DND-41 (cell line): ENCODE results near the gene BAHCC1.
A peak's percentile ranks its signal among the peaks of the same experiment; 100 is the strongest.

Experiments used
- ATAC-seq: fragments of 200-7000 bp; cut with Tn5 transposase; 3 replicates; pipeline ENCODE4 v1.9.1; 2021; ENCODE audit warnings: low read depth; ENCODE audit not compliant: insufficient read depth
- DNase-seq: peaks from one replicate; pipeline ENCODE4 v3.0.0-alpha.2; 2020
- H2AFZ ChIP-seq: 2 replicates; pipeline ENCODE4 v1.6.0; 2012; ENCODE audit warnings: low read depth, low read length
- H3K27ac ChIP-seq: 2 replicates; pipeline ENCODE4 v1.5.1; 2012; ENCODE audit warnings: low read length, inconsistent platforms
- H3K27me3 ChIP-seq: fragments of 200-600 bp; sonication (generic); 2 replicates; pipeline ENCODE4 v1.6.0; 2012; ENCODE audit warnings: low read length, mild to moderate bottlenecking, inconsistent platforms; ENCODE audit not compliant: insufficient read depth, poor library complexity
- H3K36me3 ChIP-seq: 2 replicates; pipeline ENCODE4 v1.5.1; 2012; ENCODE audit warnings: low read length, inconsistent platforms; ENCODE audit not compliant: insufficient read depth
- H3K4me1 ChIP-seq: 2 replicates; pipeline ENCODE4 v1.5.1; 2012; ENCODE audit warnings: mild to moderate bottlenecking, low read length; ENCODE audit not compliant: insufficient read depth
- H3K4me2 ChIP-seq: 2 replicates; pipeline ENCODE4 v1.6.0; 2012; ENCODE audit warnings: mild to moderate bottlenecking, moderate library complexity, low read length, inconsistent platforms; ENCODE audit not compliant: insufficient read depth
- H3K4me3 ChIP-seq, 2 experiments: fragments of 200-600 bp in 1 of 2; shearing (Covaris generic) in 1 of 2; 2 replicates each; pipeline ENCODE4 v1.5.1; 2012 to 2016; ENCODE audit warnings: inconsistent platforms in 2 of 2, low read length in 2 of 2, mild to moderate bottlenecking in 2 of 2, low read depth in 1 of 2, moderate library complexity in 1 of 2
- H3K79me2 ChIP-seq: 2 replicates; pipeline ENCODE4 v1.6.0; 2012; ENCODE audit warnings: low read length, inconsistent platforms; ENCODE audit not compliant: insufficient read depth
- H3K9ac ChIP-seq: 2 replicates; pipeline ENCODE4 v1.6.0; 2012; ENCODE audit warnings: low read depth, mild to moderate bottlenecking, inconsistent platforms, low read length, moderate library complexity
- H3K9me3 ChIP-seq: 2 replicates; pipeline ENCODE4 v1.5.1; 2012; ENCODE audit warnings: low read length, moderate library complexity, mild to moderate bottlenecking, inconsistent platforms; ENCODE audit not compliant: insufficient read depth, severe bottlenecking
- H4K20me1 ChIP-seq: 2 replicates; pipeline ENCODE4 v1.6.0; 2012; ENCODE audit warnings: low read length; ENCODE audit not compliant: insufficient read depth
- EZH2 ChIP-seq: IDR thresholded peaks from 3 replicates; pipeline ENCODE4 v1.6.1; 2012; ENCODE audit warnings: borderline replicate concordance, low read depth, mild to moderate bottlenecking, moderate library complexity, low read length, inconsistent platforms; ENCODE audit not compliant: severe bottlenecking
- TF ChIP-seq, protein P1 (sequence below): IDR thresholded peaks from 2 replicates; pipeline ENCODE4 v1.5.1; 2012; ENCODE audit warnings: borderline replicate concordance, low read length, moderate library complexity, mild to moderate bottlenecking; ENCODE audit not compliant: poor library complexity, severe bottlenecking; ENCODE audit errors: extremely low read depth

The BAHCC1 gene

GRCh38 chr17:81385320-81386111 is 9.7 kb upstream of the BAHCC1 start:
- Histone ChIP-seq H3K4me1 (peaks cover 5% of the 10 kb centered on the region), H3K4me3 (no peak overlapping the region), H3K27ac (no peak overlapping the region), H3K36me3 (no peaks in the 10 kb centered on the region), H3K79me2 (no peaks in the 10 kb centered on the region), H3K4me2 (no peak overlapping the region), H3K9me3 (no peaks in the 10 kb centered on the region), H2AFZ (no peak overlapping the region), H3K27me3 (peaks cover 54% of the 10 kb centered on the region), H3K9ac (no peak overlapping the region), H4K20me1 (peaks cover 19% of the 10 kb centered on the region)
- ATAC-seq, result no peak
- no peak for DNase-seq
- TF ChIP-seq, protein P1, sequence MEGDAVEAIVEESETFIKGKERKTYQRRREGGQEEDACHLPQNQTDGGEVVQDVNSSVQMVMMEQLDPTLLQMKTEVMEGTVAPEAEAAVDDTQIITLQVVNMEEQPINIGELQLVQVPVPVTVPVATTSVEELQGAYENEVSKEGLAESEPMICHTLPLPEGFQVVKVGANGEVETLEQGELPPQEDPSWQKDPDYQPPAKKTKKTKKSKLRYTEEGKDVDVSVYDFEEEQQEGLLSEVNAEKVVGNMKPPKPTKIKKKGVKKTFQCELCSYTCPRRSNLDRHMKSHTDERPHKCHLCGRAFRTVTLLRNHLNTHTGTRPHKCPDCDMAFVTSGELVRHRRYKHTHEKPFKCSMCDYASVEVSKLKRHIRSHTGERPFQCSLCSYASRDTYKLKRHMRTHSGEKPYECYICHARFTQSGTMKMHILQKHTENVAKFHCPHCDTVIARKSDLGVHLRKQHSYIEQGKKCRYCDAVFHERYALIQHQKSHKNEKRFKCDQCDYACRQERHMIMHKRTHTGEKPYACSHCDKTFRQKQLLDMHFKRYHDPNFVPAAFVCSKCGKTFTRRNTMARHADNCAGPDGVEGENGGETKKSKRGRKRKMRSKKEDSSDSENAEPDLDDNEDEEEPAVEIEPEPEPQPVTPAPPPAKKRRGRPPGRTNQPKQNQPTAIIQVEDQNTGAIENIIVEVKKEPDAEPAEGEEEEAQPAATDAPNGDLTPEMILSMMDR, result no peak
- no peak for TF ChIP-seq EZH2

GRCh38 chr17:81386141-81386645 is 9.1 kb upstream of the BAHCC1 start:
- H3K9me3 ChIP-seq, result no peaks in the 10 kb centered on the region
- H3K9ac ChIP-seq, result no peak overlapping the region
- H2AFZ ChIP-seq, result no peak overlapping the region
- H3K27me3 ChIP-seq, result peaks cover 59% of the 10 kb centered on the region
- no peak for TF ChIP-seq EZH2
- TF ChIP-seq, protein P1, result no peak
- no peak for ATAC-seq
- no peak overlapping the region for H3K4me2 ChIP-seq
- H4K20me1 ChIP-seq, result peaks cover 19% of the 10 kb centered on the region
- no peak overlapping the region for H3K27ac ChIP-seq
- no peaks in the 10 kb centered on the region for H3K79me2 ChIP-seq
- H3K4me1 ChIP-seq, result peaks cover 5% of the 10 kb centered on the region
- DNase-seq, result no peak
- no peaks in the 10 kb centered on the region for H3K36me3 ChIP-seq
- H3K4me3 ChIP-seq, result no peak overlapping the region

GRCh38 chr17:81386646-81387099 is 8.6 kb upstream of the BAHCC1 start:
- Histone ChIP-seq H3K27me3 (peaks cover 64% of the 10 kb centered on the region), H4K20me1 (peaks cover 22% of the 10 kb centered on the region), H3K4me2 (peak overlapping the region; percentile 42), H2AFZ (no peak overlapping the region), H3K4me3 (peak overlapping the region in 1 of 2 experiments; percentile 36; a peak in 1 of 4 replicates), H3K36me3 (no peaks in the 10 kb centered on the region), H3K9me3 (no peaks in the 10 kb centered on the region), H3K79me2 (no peaks in the 10 kb centered on the region), H3K9ac (peak overlapping the region; percentile 7; the same call in 1 of the 2 replicates), H3K27ac (no peak overlapping the region), H3K4me1 (peaks cover 5% of the 10 kb centered on the region)
- DNase-seq (peak; percentile 30), ATAC-seq (peak; percentile 68)
- TF ChIP-seq, protein P1, result no peak
- TF ChIP-seq EZH2, result no peak
